K562 (cell line): ENCODE results near the gene METTL23. TPM values are rescaled to one million over a fixed set of nuclear protein-coding genes. Genes with fewer than 3 reads are reported as not detected.

Experiments used
- CHD7 ChIP-seq: fragments of 200-600 bp; sonication (generic); IDR thresholded peaks from one replicate; pipeline ENCODE4 v1.6.1; 2012; ENCODE audit warnings: mild to moderate bottlenecking, low read depth, low read length, inconsistent platforms
- NCOA1 ChIP-seq: fragments of 450-650 bp; IDR thresholded peaks from 2 replicates; pipeline ENCODE4 v1.6.1; 2016; ENCODE audit warnings: low read depth
- NFIC ChIP-seq: fragments of 450-650 bp; IDR thresholded peaks from 2 replicates; pipeline ENCODE4 v1.6.1; 2017; ENCODE audit warnings: mild to moderate bottlenecking, inconsistent platforms
- PYGO2 ChIP-seq: fragments of 450-650 bp; IDR thresholded peaks from 2 replicates; pipeline ENCODE4 v1.6.1; 2016; ENCODE audit warnings: mild to moderate bottlenecking, missing genetic modification characterization, moderate library complexity, missing compliant biosample characterization
- RREB1 ChIP-seq: fragments of 250-450 bp; sonication (Bioruptor Pico); IDR thresholded peaks from 2 replicates; pipeline ENCODE4 v1.4.0; 2020
- SNIP1 ChIP-seq: fragments of 450-650 bp; IDR thresholded peaks from 2 replicates; pipeline ENCODE4 v1.7.1; 2017; ENCODE audit warnings: low read depth, mild to moderate bottlenecking
- TARDBP ChIP-seq: fragments of 450-650 bp; IDR thresholded peaks from 2 replicates; pipeline ENCODE4 v1.6.1; 2016
- ZFX ChIP-seq: sonication (generic); formaldehyde crosslinking; IDR thresholded peaks from 2 replicates; pipeline ENCODE4 v1.8.0; 2022; ENCODE audit warnings: mild to moderate bottlenecking, missing genetic modification reagents, moderate library complexity
- ZNF766 ChIP-seq: fragments of 200-800 bp; sonication (Bioruptor generic); conservative IDR thresholded peaks from 2 replicates; pipeline ENCODE4 v1.6.1; 2016; ENCODE audit warnings: missing genetic modification characterization, missing compliant biosample characterization
- polyA plus RNA-seq, 8 experiments: library from polyadenylated mRNA; depleted of rRNA in 4 of 8; stranded (reverse) in 5 of 8; unstranded in 3 of 8; fragments of >200 nt; fragmentation: Nextera tagmentation in 2 of 8; fragmentation: Illumina TruSeq in 1 of 8; extraction: Ambion mirVana in 2 of 8; extraction: Trizol in 1 of 8; gene quantifications; 2 replicates each; pipeline versions ENCODE4 v1.2.1 to v1.2.3, GENCODE V29; 2011 to 2014; ENCODE audit warnings: inconsistent platforms in 1 of 8, missing spikeins in 1 of 8
- total RNA-seq, 7 experiments: library from RNA; depleted of rRNA in 6 of 7; stranded (reverse); fragments of >200 nt in 6 of 7; fragmentation: Illumina TruSeq in 2 of 7; extraction: Trizol in 2 of 7; gene quantifications; 2 replicates each; pipeline versions ENCODE4 v1.2.1 to v1.2.3, GENCODE V29; 2011 to 2021; ENCODE audit warnings: low replicate concordance in 1 of 7
- TF ChIP-seq, protein P1 (sequence below), 3 experiments: fragments of 200-800 bp in 1 of 3; sonication (Bioruptor generic) in 1 of 3; sonication (generic) in 1 of 3; formaldehyde crosslinking in 1 of 3; IDR thresholded peaks; 2 replicates each; pipeline versions ENCODE4 v1.6.1 to v1.8.0; 2016 to 2022; ENCODE audit warnings: mild to moderate bottlenecking in 2 of 3, missing compliant biosample characterization in 2 of 3, missing genetic modification characterization in 2 of 3, missing genetic modification reagents in 1 of 3

METTL23 gene
- total and polyA plus RNA-seq, 9 of the 15 experiments (the other 6 are each of a cell fraction or from before 2014, with no cell fraction given) = 29.4 to 67.3 (median 41.6) TPM

DNA sequence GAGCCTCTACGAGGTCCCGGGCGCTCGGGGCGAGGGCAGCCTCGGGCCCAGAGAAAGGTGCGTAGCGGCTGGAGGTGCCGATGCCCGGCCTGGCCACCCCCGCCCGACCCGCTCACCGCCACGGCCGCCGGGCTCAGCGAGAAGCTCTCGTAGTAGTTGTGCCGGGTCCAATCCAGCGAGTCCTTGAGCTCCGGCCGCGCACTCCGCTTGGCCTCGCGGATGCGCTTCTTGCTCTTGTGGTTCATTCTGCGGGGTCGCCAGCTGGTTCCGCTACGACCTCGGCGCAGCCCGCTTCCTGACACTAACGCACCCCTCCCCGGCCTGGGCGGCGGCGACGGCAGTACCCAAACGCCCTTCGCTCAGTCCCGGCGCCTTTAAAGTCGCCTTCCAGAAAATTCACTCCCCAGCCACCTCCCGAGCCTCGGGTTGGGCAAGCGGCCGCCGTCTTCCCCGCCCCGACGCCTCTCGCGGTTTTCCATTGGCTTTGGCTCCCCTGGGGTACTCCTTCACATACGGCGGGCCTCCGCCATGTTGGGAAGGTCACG, 336 bp upstream of the METTL23 start, which contains the start of gene JMJD6 (continued):
- TF ChIP-seq CHD7 = no peak
- TF ChIP-seq TARDBP = no peak
- TF ChIP-seq, protein P1, sequence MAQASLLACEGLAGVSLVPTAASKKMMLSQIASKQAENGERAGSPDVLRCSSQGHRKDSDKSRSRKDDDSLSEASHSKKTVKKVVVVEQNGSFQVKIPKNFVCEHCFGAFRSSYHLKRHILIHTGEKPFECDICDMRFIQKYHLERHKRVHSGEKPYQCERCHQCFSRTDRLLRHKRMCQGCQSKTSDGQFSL (CRISPR knock-in tag; IDR thresholded peaks at IDR 0.05) = no peak
- TF ChIP-seq, protein P1 (tag; IDR thresholded peaks at IDR 0.05) = no peak
- TF ChIP-seq PYGO2 (tag) = no peak
- TF ChIP-seq ZNF766 (CRISPR knock-in tag) = no peak
- peak; percentile 85 for TF ChIP-seq ZFX (CRISPR knock-in tag)
- 0 out of 2 replicates have a peak, but pooled peaks have one; percentile 8 for TF ChIP-seq RREB1
- no peak for TF ChIP-seq NFIC
- no peak for TF ChIP-seq SNIP1
- no peak for TF ChIP-seq NCOA1
